Right lobe of liver (tissue), 4 donors: Measurements from ENCODE around the gene ZNF618.

Source experiments
- POLR2A ChIP-seq: fragments of 450-650 bp; IDR thresholded peaks from one replicate; pipeline ENCODE4 v1.6.1; 2017; ENCODE audit warnings: antibody characterized with exemption, mild to moderate bottlenecking
- TF ChIP-seq, protein P1 (sequence below), 4 donors: fragments of 200-600 bp in 3 of 4; fragments of 450-650 bp in 1 of 4; IDR thresholded peaks; one replicate each; pipeline versions ENCODE4 v1.5.1 to v1.8.0; 2016 to 2022; ENCODE audit warnings: antibody characterized with exemption in 4 of 4, mild to moderate bottlenecking in 2 of 4
- donor health status: DM: no; HTN: no; CAD: no.
- donor health status: DM: no; HTN: no; CAD: no.
- donor health status: DM: no; HTN: yes; CAD: no.

DNA sequence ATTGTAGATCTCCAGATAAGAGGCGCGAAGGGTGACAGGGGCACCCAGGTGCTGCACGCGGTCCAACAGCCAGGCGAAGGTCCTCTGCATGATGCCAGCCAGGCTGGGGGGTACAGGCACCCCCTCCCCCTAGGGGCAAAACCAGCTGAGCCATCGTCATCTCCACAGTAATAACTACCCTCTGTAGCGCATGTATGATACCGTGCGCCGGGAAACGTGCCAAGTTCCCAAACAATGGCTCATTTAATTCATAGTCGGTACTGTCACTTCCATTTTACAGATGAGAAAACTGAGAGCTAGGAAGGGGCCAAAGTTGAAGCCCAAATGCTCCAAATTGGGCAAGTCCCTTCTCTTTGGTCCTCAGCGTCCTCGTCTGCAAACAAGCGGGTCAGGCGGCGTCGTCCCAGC lies 221.5 kb downstream of the ZNF618 start:
- TF ChIP-seq POLR2A = no peak
- TF ChIP-seq, protein P1, sequence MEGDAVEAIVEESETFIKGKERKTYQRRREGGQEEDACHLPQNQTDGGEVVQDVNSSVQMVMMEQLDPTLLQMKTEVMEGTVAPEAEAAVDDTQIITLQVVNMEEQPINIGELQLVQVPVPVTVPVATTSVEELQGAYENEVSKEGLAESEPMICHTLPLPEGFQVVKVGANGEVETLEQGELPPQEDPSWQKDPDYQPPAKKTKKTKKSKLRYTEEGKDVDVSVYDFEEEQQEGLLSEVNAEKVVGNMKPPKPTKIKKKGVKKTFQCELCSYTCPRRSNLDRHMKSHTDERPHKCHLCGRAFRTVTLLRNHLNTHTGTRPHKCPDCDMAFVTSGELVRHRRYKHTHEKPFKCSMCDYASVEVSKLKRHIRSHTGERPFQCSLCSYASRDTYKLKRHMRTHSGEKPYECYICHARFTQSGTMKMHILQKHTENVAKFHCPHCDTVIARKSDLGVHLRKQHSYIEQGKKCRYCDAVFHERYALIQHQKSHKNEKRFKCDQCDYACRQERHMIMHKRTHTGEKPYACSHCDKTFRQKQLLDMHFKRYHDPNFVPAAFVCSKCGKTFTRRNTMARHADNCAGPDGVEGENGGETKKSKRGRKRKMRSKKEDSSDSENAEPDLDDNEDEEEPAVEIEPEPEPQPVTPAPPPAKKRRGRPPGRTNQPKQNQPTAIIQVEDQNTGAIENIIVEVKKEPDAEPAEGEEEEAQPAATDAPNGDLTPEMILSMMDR (IDR thresholded peaks at IDR 0.05) = no peak
